Measurements from ENCODE around the gene NDUFA11. TPM values are rescaled to one million over a fixed set of nuclear protein-coding genes. Genes with fewer than 3 reads are reported as not detected.

Gene NDUFA11
- total RNA-seq, 3 donors from 2014 or later = 186 to 278 (median 186) TPM

- TF ChIP-seq POLR2AphosphoS5 (IDR thresholded peaks at IDR 0.05) = no peak
- TF ChIP-seq, protein P1, sequence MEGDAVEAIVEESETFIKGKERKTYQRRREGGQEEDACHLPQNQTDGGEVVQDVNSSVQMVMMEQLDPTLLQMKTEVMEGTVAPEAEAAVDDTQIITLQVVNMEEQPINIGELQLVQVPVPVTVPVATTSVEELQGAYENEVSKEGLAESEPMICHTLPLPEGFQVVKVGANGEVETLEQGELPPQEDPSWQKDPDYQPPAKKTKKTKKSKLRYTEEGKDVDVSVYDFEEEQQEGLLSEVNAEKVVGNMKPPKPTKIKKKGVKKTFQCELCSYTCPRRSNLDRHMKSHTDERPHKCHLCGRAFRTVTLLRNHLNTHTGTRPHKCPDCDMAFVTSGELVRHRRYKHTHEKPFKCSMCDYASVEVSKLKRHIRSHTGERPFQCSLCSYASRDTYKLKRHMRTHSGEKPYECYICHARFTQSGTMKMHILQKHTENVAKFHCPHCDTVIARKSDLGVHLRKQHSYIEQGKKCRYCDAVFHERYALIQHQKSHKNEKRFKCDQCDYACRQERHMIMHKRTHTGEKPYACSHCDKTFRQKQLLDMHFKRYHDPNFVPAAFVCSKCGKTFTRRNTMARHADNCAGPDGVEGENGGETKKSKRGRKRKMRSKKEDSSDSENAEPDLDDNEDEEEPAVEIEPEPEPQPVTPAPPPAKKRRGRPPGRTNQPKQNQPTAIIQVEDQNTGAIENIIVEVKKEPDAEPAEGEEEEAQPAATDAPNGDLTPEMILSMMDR (IDR thresholded peaks at IDR 0.05) = no peak
- TF ChIP-seq POLR2A (IDR thresholded peaks at IDR 0.05) = no peak
- H3K4me3 ChIP-seq = no peak overlapping the region
- no peaks in the 10 kb centered on the region for H3K36me3 ChIP-seq
- peaks cover 0 to 7% of the 10 kb centered on the region in 2 donors for H3K4me1 ChIP-seq
- no peak overlapping the region for H3K27ac ChIP-seq
- H3K9me3 ChIP-seq = no peaks in the 10 kb centered on the region
- intact Hi-C loops (cut with DNase I; ENCODE audit: low total_unique reads) = no loop called here
- H3K27me3 ChIP-seq = no peaks in the 10 kb centered on the region
- DNase-seq (ENCODE audit: low spot score in 2 of 2) = no peak
These were observed 47.2 kb upstream of the NDUFA11 start for GRCh38 chr19:5950741-5951140.

- no peaks in the 10 kb centered on the region for H3K9me3 ChIP-seq
- H3K4me1 ChIP-seq = peaks cover 0 to 7% of the 10 kb centered on the region in 2 donors
- no peaks in the 10 kb centered on the region for H3K27me3 ChIP-seq
- intact Hi-C loops (cut with DNase I; ENCODE audit: low total_unique reads) = no loop called here
- no peak for TF ChIP-seq POLR2A (IDR thresholded peaks at IDR 0.05)
- TF ChIP-seq POLR2AphosphoS5 (IDR thresholded peaks at IDR 0.05) = no peak
- TF ChIP-seq, protein P1 (IDR thresholded peaks at IDR 0.05) = no peak
- H3K27ac ChIP-seq = no peak overlapping the region
- H3K4me3 ChIP-seq = no peak overlapping the region
- DNase-seq (ENCODE audit: low spot score in 2 of 2) = no peak
- no peaks in the 10 kb centered on the region for H3K36me3 ChIP-seq
These were observed 46.3 kb upstream of the NDUFA11 start for GRCh38 chr19:5949792-5950305.

DNA sequence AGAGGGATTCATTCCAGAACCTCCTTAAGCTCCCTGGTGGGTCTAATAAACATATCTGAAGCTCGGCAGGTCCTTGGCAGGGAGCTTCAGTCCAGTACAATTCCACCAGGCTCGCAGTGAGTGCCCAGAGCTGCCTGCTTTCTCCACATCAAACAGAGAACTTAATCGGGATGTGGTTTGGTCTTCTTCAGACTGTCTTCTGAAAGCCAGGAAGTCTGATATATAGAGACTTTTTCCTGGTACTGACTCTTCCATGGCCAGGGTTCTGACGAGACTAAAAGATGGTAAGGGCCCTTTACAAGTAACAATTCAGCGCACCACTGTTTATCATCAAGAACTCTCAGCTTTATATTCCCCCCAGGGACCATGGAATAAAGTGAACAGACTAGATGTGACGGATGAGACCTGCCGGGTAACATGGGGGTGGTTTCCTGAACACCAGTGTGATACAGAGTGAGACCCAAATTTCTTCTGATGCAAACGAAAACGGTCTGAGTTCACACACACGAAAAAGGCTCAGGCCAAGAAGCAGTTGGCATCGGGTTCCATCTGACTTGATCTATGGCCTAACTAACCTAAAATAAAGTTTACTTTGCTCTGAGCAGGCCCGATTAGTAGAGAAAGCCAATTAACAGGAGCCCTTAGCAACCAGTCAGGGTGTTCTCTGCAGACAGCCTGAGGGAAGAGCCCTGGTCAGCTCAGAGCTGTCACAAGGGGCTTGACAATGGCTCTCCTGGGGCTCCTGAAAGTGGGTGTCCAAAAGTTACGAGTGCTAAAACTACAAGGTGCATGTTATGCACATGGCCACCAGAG lies 45.4 kb upstream of the NDUFA11 start:
- H3K27ac ChIP-seq = peak overlapping the region; percentile 74 to 81
- H3K4me3 ChIP-seq = no peak overlapping the region
- TF ChIP-seq, protein P1 (IDR thresholded peaks at IDR 0.05) = no peak
- no peak for TF ChIP-seq POLR2AphosphoS5 (IDR thresholded peaks at IDR 0.05)
- TF ChIP-seq POLR2A (IDR thresholded peaks at IDR 0.05) = no peak
- no peaks in the 10 kb centered on the region for H3K9me3 ChIP-seq
- no peaks in the 10 kb centered on the region for H3K36me3 ChIP-seq
- intact Hi-C loops (cut with DNase I; ENCODE audit: low total_unique reads) = no loop called here
- H3K4me1 ChIP-seq = peaks cover 0 to 3% of the 10 kb centered on the region in 2 donors
- H3K27me3 ChIP-seq = no peaks in the 10 kb centered on the region
- DNase-seq (ENCODE audit: low spot score in 2 of 2) = no peak

DNA sequence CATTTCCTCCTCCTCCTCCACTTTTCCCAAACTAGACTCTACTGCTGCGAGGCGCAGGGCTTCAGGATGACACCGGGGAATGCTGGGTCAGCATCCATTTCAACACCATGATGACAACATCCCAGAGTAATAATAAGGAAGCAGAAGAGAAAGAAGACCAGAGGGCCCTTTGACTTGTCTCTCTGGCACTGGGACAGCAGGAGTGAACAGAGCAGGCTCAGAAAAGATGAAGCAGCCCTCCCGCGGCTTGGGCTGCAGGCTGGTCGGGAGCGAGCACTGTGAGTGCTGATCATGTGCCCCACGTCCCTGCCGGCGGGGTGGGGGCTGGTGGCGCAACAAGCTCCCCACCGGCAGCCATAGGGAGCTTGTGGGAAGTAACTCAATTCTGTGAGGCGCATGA lies 43.8 kb upstream of the NDUFA11 start:
- intact Hi-C loops (cut with DNase I; ENCODE audit: low total_unique reads) = no loop called here
- no peaks in the 10 kb centered on the region for H3K9me3 ChIP-seq
- H3K27ac ChIP-seq = peak overlapping the region; percentile 74 to 81
- peaks cover 0 to 7% of the 10 kb centered on the region in 2 donors for H3K4me1 ChIP-seq
- H3K4me3 ChIP-seq = peak overlapping the region in 2 of 3 donors; percentile 18 to 40
- no peaks in the 10 kb centered on the region for H3K27me3 ChIP-seq
- peak in 1 of 2 donors; percentile 68 for DNase-seq (ENCODE audit: low spot score in 2 of 2)
- no peaks in the 10 kb centered on the region for H3K36me3 ChIP-seq
- TF ChIP-seq, protein P1 (IDR thresholded peaks at IDR 0.05) = no peak
- TF ChIP-seq POLR2A (IDR thresholded peaks at IDR 0.05) = no peak
- peak; percentile 18 to 77 (median 54) for TF ChIP-seq POLR2AphosphoS5 (IDR thresholded peaks at IDR 0.05)

DNA sequence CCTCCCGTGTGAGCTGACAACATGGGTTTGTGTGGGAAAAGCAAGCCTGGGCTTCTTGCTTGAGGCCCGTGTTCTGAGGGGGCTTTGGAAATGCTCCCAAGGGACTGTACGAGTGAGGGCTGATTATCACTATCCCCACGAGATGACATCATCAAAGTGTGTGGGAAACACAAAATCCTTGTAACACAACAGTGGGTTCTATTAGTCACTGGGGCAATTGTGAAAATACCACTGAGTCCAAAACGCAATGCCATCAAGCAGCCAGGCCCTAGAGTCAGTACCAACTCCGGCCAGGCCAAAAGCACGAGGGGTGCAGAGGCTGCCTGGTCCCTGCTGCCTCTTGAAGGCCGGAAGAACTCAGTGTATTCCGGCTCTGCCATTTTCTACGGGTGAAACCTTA lies 40.0 kb upstream of the NDUFA11 start:
- Histone ChIP-seq H3K9me3 (no peaks in the 10 kb centered on the region), H3K27ac (peak overlapping the region; percentile 25 to 64), H3K4me3 (no peak overlapping the region), H3K27me3 (no peaks in the 10 kb centered on the region), H3K36me3 (no peaks in the 10 kb centered on the region), H3K4me1 (peaks cover 0 to 7% of the 10 kb centered on the region in 2 donors)
- DNase-seq (ENCODE audit: low spot score in 2 of 2) = no peak
- intact Hi-C loops (cut with DNase I; ENCODE audit: low total_unique reads) = no loop called here
- TF ChIP-seq POLR2A (IDR thresholded peaks at IDR 0.05) (no peak), POLR2AphosphoS5 (IDR thresholded peaks at IDR 0.05) (no peak)
- TF ChIP-seq, protein P1 (IDR thresholded peaks at IDR 0.05) = no peak

Data from breast epithelium (tissue), 4 donors.